H1 (cell line): ENCODE measurements around the gene TMOD4. TPM values are rescaled to one million over a fixed set of nuclear protein-coding genes. Genes with fewer than 3 reads are reported as not detected.

ENCODE experiments used
- CTCF ChIA-PET: fragments of 300-600 bp; sonication (Branson Sonifier 250); formaldehyde crosslinking; loops from one replicate; lab custom pipeline; 2021; ENCODE audit not compliant: partially characterized antibody; lab: Charles Lee
- POLR2A ChIA-PET: fragments of 300-600 bp; sonication (Branson Sonifier 250); formaldehyde crosslinking; loops from one replicate; lab custom pipeline; 2021; ENCODE audit warnings: inconsistent platforms; ENCODE audit not compliant: partially characterized antibody; lab: Charles Lee
- DNase-seq, 2 experiments: peaks; one replicate each; pipeline versions ENCODE4 v3.0.0 to v3.0.0-alpha.2; 2010 to 2022; ENCODE audit warnings: low spot score in 2 of 2, low read depth in 1 of 2, mixed read lengths in 1 of 2
- FAIRE-seq: peaks from 2 replicates; lab custom pipeline; 2011; peaks lifted over from hg19 to GRCh38; lab: Jason Lieb, UNC
- H2AFZ ChIP-seq: 2 replicates; pipeline ENCODE4 v1.8.1; 2012; ENCODE audit warnings: low read length, inconsistent platforms
- H2AK5ac ChIP-seq: 2 replicates; pipeline ENCODE4 v1.6.1; 2013; ENCODE audit warnings: low read depth, low read length
- H2BK120ac ChIP-seq: replicated peaks from 2 replicates; pipeline ENCODE3; 2013; ENCODE audit warnings: low read depth, low read length, inconsistent platforms
- H2BK12ac ChIP-seq: 2 replicates; pipeline ENCODE4 v1.6.1; 2013; ENCODE audit warnings: low read depth, low read length
- H2BK15ac ChIP-seq: 2 replicates; pipeline ENCODE4 v1.6.1; 2013; ENCODE audit warnings: low read length
- H2BK20ac ChIP-seq: 2 replicates; pipeline ENCODE4 v1.6.1; 2013; ENCODE audit warnings: low read length
- H2BK5ac ChIP-seq: 2 replicates; pipeline ENCODE4 v1.6.1; 2013; ENCODE audit warnings: low read depth, low read length
- H3K14ac ChIP-seq: 2 replicates; pipeline ENCODE4 v1.6.1; 2013; ENCODE audit warnings: inconsistent platforms; ENCODE audit not compliant: insufficient read length
- H3K18ac ChIP-seq: 2 replicates; pipeline ENCODE4 v1.6.1; 2013; ENCODE audit warnings: low read length; ENCODE audit errors: extremely low read depth
- H3K23ac ChIP-seq: 2 replicates; pipeline ENCODE4 v1.6.1; 2013; ENCODE audit warnings: inconsistent platforms; ENCODE audit not compliant: insufficient read length
- H3K23me2 ChIP-seq: 2 replicates; pipeline ENCODE4 v1.6.1; 2013; ENCODE audit warnings: low read depth, low read length
- H3K27ac ChIP-seq: 2 replicates; pipeline ENCODE4 v1.6.1; 2011; ENCODE audit warnings: low read depth, low read length, inconsistent platforms
- H3K27me3 ChIP-seq, 4 experiments: replicated peaks in 1 of 4; 1 replicate in 1 of 4; 2 replicates in 3 of 4; pipeline versions ENCODE4 v1.6.1 to v1.8.1; 2011 to 2013; ENCODE audit warnings: low read length in 3 of 4, mild to moderate bottlenecking in 3 of 4, inconsistent platforms in 2 of 4, mixed read lengths in 2 of 4, moderate library complexity in 1 of 4; ENCODE audit not compliant: control insufficient read depth in 3 of 4, insufficient read depth in 3 of 4; ENCODE audit errors: extremely low read depth in 1 of 4
- H3K36me3 ChIP-seq, 4 experiments: 2 replicates each; pipeline versions ENCODE4 v1.6.1 to v1.8.1; 2011 to 2013; ENCODE audit warnings: mild to moderate bottlenecking in 4 of 4, low read length in 3 of 4, moderate library complexity in 2 of 4, control low read depth in 1 of 4, inconsistent platforms in 1 of 4; ENCODE audit not compliant: insufficient read depth in 4 of 4, control insufficient read depth in 2 of 4
- H3K4ac ChIP-seq: replicated peaks from 2 replicates; pipeline ENCODE3; 2013; ENCODE audit warnings: low read length, low read depth, mixed read lengths, inconsistent platforms; ENCODE audit not compliant: insufficient read length
- H3K4me1 ChIP-seq, 4 experiments: replicated peaks in 1 of 4; 1 replicate in 1 of 4; 2 replicates in 3 of 4; pipeline versions ENCODE4 v1.6.1 to v1.8.1; 2011 to 2013; ENCODE audit warnings: low read length in 3 of 4, inconsistent platforms in 2 of 4, mixed read lengths in 1 of 4; ENCODE audit not compliant: insufficient read depth in 4 of 4, control insufficient read depth in 3 of 4
- H3K4me2 ChIP-seq, 2 experiments: 2 replicates each; pipeline versions ENCODE4 v1.6.1 to v1.8.1; 2011 to 2013; ENCODE audit warnings: low read depth in 2 of 2, low read length in 2 of 2, control low read depth in 1 of 2, inconsistent platforms in 1 of 2, mild to moderate bottlenecking in 1 of 2; ENCODE audit not compliant: insufficient read depth in 1 of 2
- H3K4me3 ChIP-seq, 4 experiments: fragments of 200-600, 300-600 bp in 1 of 4; sonication (generic), shearing (Covaris generic), sonication (Bioruptor Twin) in 1 of 4; 2 replicates each; pipeline versions ENCODE4 v1.5.1 to v1.8.1; 2011 to 2016; ENCODE audit warnings: low read length in 4 of 4, low read depth in 3 of 4, control low read depth in 2 of 4, inconsistent platforms in 2 of 4, mild to moderate bottlenecking in 2 of 4, mixed read lengths in 1 of 4, moderate library complexity in 1 of 4; ENCODE audit not compliant: insufficient read depth in 2 of 4; ENCODE audit errors: extremely low read depth in 1 of 4
- H3K56ac ChIP-seq: replicated peaks from 2 replicates; pipeline ENCODE3; 2013; ENCODE audit warnings: low read depth, mild to moderate bottlenecking, mixed read lengths, low read length, inconsistent platforms; ENCODE audit not compliant: insufficient read length
- H3K79me1 ChIP-seq: 2 replicates; pipeline ENCODE4 v1.6.1; 2013; ENCODE audit warnings: low read depth, low read length, control low read depth
- H3K79me2 ChIP-seq, 2 experiments: 2 replicates each; pipeline versions ENCODE4 v1.6.1 to v1.8.1; 2012 to 2013; ENCODE audit warnings: low read length in 2 of 2, mild to moderate bottlenecking in 2 of 2, inconsistent platforms in 1 of 2; ENCODE audit not compliant: insufficient read depth in 2 of 2, control insufficient read depth in 1 of 2
- H3K9ac ChIP-seq, 4 experiments: replicated peaks in 1 of 4; 1 replicate in 1 of 4; 2 replicates in 3 of 4; pipeline versions ENCODE4 v1.6.1 to v1.8.1; 2011 to 2013; ENCODE audit warnings: low read depth in 3 of 4, low read length in 3 of 4, control low read depth in 2 of 4, mild to moderate bottlenecking in 2 of 4, moderate library complexity in 2 of 4, inconsistent platforms in 1 of 4; ENCODE audit errors: extremely low read depth in 1 of 4
- H3K9me3 ChIP-seq, 2 experiments: 2 replicates each; pipeline versions ENCODE4 v1.6.1 to v1.8.1; 2012 to 2013; ENCODE audit warnings: mild to moderate bottlenecking in 2 of 2, moderate library complexity in 2 of 2, control low read depth in 1 of 2, inconsistent platforms in 1 of 2, low read depth in 1 of 2, low read length in 1 of 2, mixed read lengths in 1 of 2; ENCODE audit not compliant: insufficient read depth in 2 of 2
- H4K20me1 ChIP-seq, 2 experiments: replicated peaks in 1 of 2; 2 replicates each; pipeline versions ENCODE3 to v1.8.1; 2011 to 2013; ENCODE audit warnings: inconsistent platforms in 2 of 2, low read length in 2 of 2, mild to moderate bottlenecking in 1 of 2; ENCODE audit not compliant: insufficient read depth in 2 of 2, control insufficient read depth in 1 of 2
- H4K5ac ChIP-seq: 2 replicates; pipeline ENCODE4 v1.6.1; 2013; ENCODE audit warnings: low read length, low read depth, mixed read lengths, inconsistent platforms; ENCODE audit not compliant: insufficient read length
- H4K8ac ChIP-seq: 2 replicates; pipeline ENCODE4 v1.8.0; 2013; ENCODE audit warnings: mild to moderate bottlenecking, moderate library complexity, low read length, inconsistent platforms; ENCODE audit not compliant: insufficient read depth; ENCODE audit errors: extremely low read depth
- H4K91ac ChIP-seq: replicated peaks from 2 replicates; pipeline ENCODE3; 2013; ENCODE audit warnings: low read length, mixed read lengths, inconsistent platforms; ENCODE audit not compliant: insufficient read length
- ASH2L ChIP-seq: fragments of 200-600, 300-600 bp; sonication (generic); IDR thresholded peaks from one replicate; pipeline ENCODE4 v1.7.1; 2017; ENCODE audit warnings: low read length
- BCL11A ChIP-seq, 2 experiments: IDR thresholded peaks; one replicate each; pipeline ENCODE4 v1.6.1; 2011; ENCODE audit warnings: low read depth in 2 of 2, low read length in 2 of 2, mild to moderate bottlenecking in 2 of 2
- CBX8 ChIP-seq: fragments of 300-800, 300-1000 bp; sonication (generic); IDR thresholded peaks from 2 replicates; pipeline ENCODE4 v1.7.1; 2016; ENCODE audit warnings: low read depth, low read length, borderline replicate concordance
- CHD2 ChIP-seq: IDR thresholded peaks from 2 replicates; pipeline ENCODE4 v1.6.1; 2012; ENCODE audit warnings: low read length, improper control_type of control experiment
- CTCF ChIP-seq, 3 experiments: IDR thresholded peaks; 1 replicate in 2 of 3; 2 replicates in 1 of 3; pipeline versions ENCODE4 v1.5.1 to v1.6.1; 2011; ENCODE audit warnings: low read length in 3 of 3, mild to moderate bottlenecking in 3 of 3, inconsistent platforms in 2 of 3, low read depth in 1 of 3, moderate library complexity in 1 of 3; ENCODE audit not compliant: insufficient read depth in 1 of 3; ENCODE audit errors: control extremely low read depth in 1 of 3
- FOSL1 ChIP-seq: IDR thresholded peaks from 2 replicates; pipeline ENCODE4 v1.6.1; 2011; ENCODE audit warnings: mild to moderate bottlenecking, low read depth, low read length, moderate library complexity; ENCODE audit not compliant: insufficient read depth
- GABPA ChIP-seq: IDR thresholded peaks from 2 replicates; pipeline ENCODE4 v1.6.1; 2011; ENCODE audit warnings: mild to moderate bottlenecking, low read length, moderate library complexity, borderline replicate concordance; ENCODE audit not compliant: insufficient read depth
- PHF8 ChIP-seq: fragments of 200-600 bp; sonication (generic); conservative IDR thresholded peaks from 2 replicates; pipeline ENCODE4 v1.7.1; 2012; ENCODE audit warnings: low read depth, mild to moderate bottlenecking, inconsistent platforms, low read length, moderate library complexity
- POLR2A ChIP-seq, 2 experiments: IDR thresholded peaks; 1 replicate in 1 of 2; 2 replicates in 1 of 2; pipeline ENCODE4 v1.6.1; 2011; ENCODE audit warnings: low read depth in 2 of 2, low read length in 2 of 2, mild to moderate bottlenecking in 2 of 2; ENCODE audit errors: control extremely low read depth in 1 of 2
- POU5F1 ChIP-seq: IDR thresholded peaks from 2 replicates; pipeline ENCODE4 v1.6.1; 2011; ENCODE audit warnings: low read depth, mild to moderate bottlenecking, low read length, moderate library complexity
- TEAD4 ChIP-seq: IDR thresholded peaks from 2 replicates; pipeline ENCODE4 v1.6.1; 2012; ENCODE audit warnings: low read depth, low read length, inconsistent platforms, mixed read lengths
- ZNF274 ChIP-seq: IDR thresholded peaks from 2 replicates; pipeline ENCODE4 v1.7.0; 2012; ENCODE audit warnings: low read length, borderline replicate concordance; ENCODE audit errors: extremely low read depth
- WGBS, 2 experiments: shearing (Covaris generic) in 1 of 2; methylation state at CpG; one replicate each; pipeline versions ENCODE4 v1.1.6 to v1.1.7; 2013 to 2015; ENCODE audit warnings: low lambda C conversion rate in 2 of 2, mixed read lengths in 2 of 2, inconsistent platforms in 1 of 2, low coverage in 1 of 2, missing lambda C conversion rate in 1 of 2; ENCODE audit not compliant: insufficient replicate concordance in 2 of 2, insufficient coverage in 1 of 2, insufficient read length in 1 of 2; ENCODE audit errors: extremely low coverage in 1 of 2, missing lambda C conversion rate in 1 of 2; 5-methylcytosine and 5-hydroxymethylcytosine counted together
- polyA plus RNA-seq, 7 experiments: library from polyadenylated mRNA; depleted of rRNA in 3 of 7; stranded (reverse) in 5 of 7; unstranded in 2 of 7; fragments of >200 nt in 5 of 7; fragments of 200-250 nt in 2 of 7; gene quantifications; 1 replicate in 5 of 7; 2 replicates in 1 of 7; 4 replicates in 1 of 7; pipeline versions ENCODE4 v1.2.1 to v1.2.3, GENCODE V29; 2011 to 2013; ENCODE audit warnings: missing spikeins in 2 of 7, mixed read lengths in 2 of 7
- total RNA-seq: library from RNA; stranded (reverse); fragmentation: NEBNext Ultra II Directional; extraction: Animal tissue kit (Norgen Biotek cat#: 25700); gene quantifications from 2 replicates; pipeline ENCODE4 v1.2.1, GENCODE V29; 2021

TMOD4 gene
- total and polyA plus RNA-seq, 2 of the 8 experiments (the other 6 are each of a cell fraction or from before 2014, with no cell fraction given), result 0.42 TPM; not detected in 1

GRCh38 chr1:151171190-151171589 lies 4.6 kb downstream of the TMOD4 start:
- H3K4me3 ChIP-seq, result no peak overlapping the region
- no peak overlapping the region for H3K27ac ChIP-seq
- FAIRE-seq (no peak), DNase-seq (no peak)
- H2AK5ac ChIP-seq, result no peak overlapping the region
- 0 out of 2 replicates have a peak, but pooled peaks cover 3% of the 10 kb centered on the region for H3K79me1 ChIP-seq
- no peak overlapping the region for H2AFZ ChIP-seq
- peaks cover 7% of the 10 kb centered on the region for H3K23me2 ChIP-seq
- H3K79me2 ChIP-seq, result peaks cover 0 to 11% of the 10 kb centered on the region in 2 experiments; a peak in 2 of 4 replicates
- no peak overlapping the region for H4K91ac ChIP-seq
- CTCF ChIA-PET, result interaction anchor here (0.6 to 2.1 kb wide), 5 partner anchors 9 to 195 kb away, joined by 3 to 8 read pairs (median 4); no protein-coding TSS in a partner anchor
- H2BK20ac ChIP-seq, result no peak overlapping the region
- WGBS, 2 experiments, result 91% methylated on average over 5 of the region's 5 CpGs; no CpG with 5 or more reads in 1 of the 2 experiments
- TF ChIP-seq TEAD4, result no peak
- TF ChIP-seq POLR2A (IDR thresholded peaks at IDR 0.05; ENCODE audit: control extremely low read depth in 1 of 2, low read depth in 2 of 2, low read length in 2 of 2), result no peak
- TF ChIP-seq CTCF (IDR thresholded peaks at IDR 0.05; ENCODE audit: control extremely low read depth in 1 of 3, insufficient read depth in 1 of 3, low read depth in 1 of 3, low read length in 3 of 3), result no peak
- no peak for TF ChIP-seq CBX8
- no peak for TF ChIP-seq POU5F1
- TF ChIP-seq BCL11A (IDR thresholded peaks at IDR 0.05; ENCODE audit: low read depth in 2 of 2, low read length in 2 of 2), result no peak
- no peak for TF ChIP-seq FOSL1
- no peak for TF ChIP-seq CHD2
- TF ChIP-seq ASH2L, result no peak
- no peak for TF ChIP-seq PHF8
- no peak for TF ChIP-seq ZNF274
- TF ChIP-seq GABPA, result no peak
- H3K23ac ChIP-seq, result no peak overlapping the region
- no peak overlapping the region for H3K4ac ChIP-seq
- no peak overlapping the region for H4K5ac ChIP-seq
- no peak overlapping the region for H3K9ac ChIP-seq
- no peaks in the 10 kb centered on the region for H3K9me3 ChIP-seq
- H3K56ac ChIP-seq, result no peak overlapping the region
- H3K14ac ChIP-seq, result no peak overlapping the region
- H3K4me2 ChIP-seq, result no peak overlapping the region
- H2BK12ac ChIP-seq, result no peak overlapping the region
- H2BK120ac ChIP-seq, result no peak overlapping the region
- H3K27me3 ChIP-seq, result no peaks in the 10 kb centered on the region
- H2BK15ac ChIP-seq, result no peak overlapping the region
- no peak overlapping the region for H3K18ac ChIP-seq
- POLR2A ChIA-PET, result interaction anchor here (1.0 to 2.2 kb wide), 7 partner anchors 10 to 162 kb away, joined by 3 to 9 read pairs (median 4); partner anchors contain the start of genes VPS72 and ZNF687
- no peak overlapping the region for H2BK5ac ChIP-seq
- H3K36me3 ChIP-seq, result peaks cover 0 to 22% (median 5%) of the 10 kb centered on the region in 4 experiments; a peak in 4 of 8 replicates
- no peaks in the 10 kb centered on the region for H4K20me1 ChIP-seq
- no peak overlapping the region for H4K8ac ChIP-seq
- peaks cover 0 to 5% (median 3%) of the 10 kb centered on the region in 4 experiments; a peak in 4 of 7 replicates for H3K4me1 ChIP-seq
